GM15510 (cell line): ENCODE results near the gene OSTF1.

ENCODE experiments used
- POLR2A ChIP-seq: IDR thresholded peaks from 3 replicates; pipeline ENCODE4 v1.6.1; 2011; ENCODE audit warnings: borderline replicate concordance; ENCODE audit not compliant: insufficient read length; ENCODE audit errors: extremely low read depth

OSTF1 gene

DNA sequence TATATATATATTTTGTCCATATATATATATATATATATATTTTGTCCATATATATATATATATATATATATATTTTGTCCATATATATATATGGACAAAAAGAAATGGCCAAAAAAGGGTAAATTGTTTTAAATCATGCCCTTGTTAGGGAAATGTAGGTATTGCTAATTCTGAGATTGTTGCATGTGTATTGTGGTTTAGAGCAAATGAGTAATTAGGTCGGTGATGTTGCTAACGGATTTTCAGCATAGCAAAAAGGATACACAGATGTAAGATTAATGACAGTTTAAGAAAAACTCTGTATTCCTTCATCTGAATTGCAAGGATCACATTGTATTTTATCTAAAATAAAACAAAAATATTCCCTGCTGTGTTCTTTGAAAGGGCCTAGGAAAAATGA is 40.2 kb downstream of the OSTF1 start:
- no peak for TF ChIP-seq POLR2A

GRCh38 chr9:75130172-75130571 is 41.9 kb downstream of the OSTF1 start:
- no peak for TF ChIP-seq POLR2A

- TF ChIP-seq POLR2A = no peak
These were observed 42.4 kb downstream of the OSTF1 start for GRCh38 chr9:75130621-75131230.

DNA sequence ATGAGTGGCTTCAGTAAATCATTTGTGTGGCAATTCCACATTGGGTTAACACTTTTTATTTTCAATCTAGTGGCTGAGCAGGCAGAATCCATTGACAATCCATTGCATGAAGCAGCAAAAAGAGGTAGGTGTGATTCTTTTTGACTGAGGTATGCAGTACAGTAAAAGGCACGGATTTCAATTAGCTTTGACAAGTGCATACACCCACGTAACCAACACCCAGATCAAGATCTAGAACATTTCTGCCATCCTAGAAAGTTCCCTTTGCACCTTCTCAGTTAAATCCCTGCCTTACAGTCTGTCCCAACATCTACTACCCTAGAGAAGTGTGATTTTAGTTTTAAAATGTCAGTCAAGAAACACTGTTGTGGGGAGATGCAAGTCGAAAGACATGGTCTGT is 43.4 kb downstream of the OSTF1 start:
- TF ChIP-seq POLR2A = no peak

GRCh38 chr9:75132244-75132643 is 43.9 kb downstream of the OSTF1 start:
- no peak for TF ChIP-seq POLR2A

GRCh38 chr9:75133396-75133795 is 45.1 kb downstream of the OSTF1 start:
- TF ChIP-seq POLR2A = no peak

DNA sequence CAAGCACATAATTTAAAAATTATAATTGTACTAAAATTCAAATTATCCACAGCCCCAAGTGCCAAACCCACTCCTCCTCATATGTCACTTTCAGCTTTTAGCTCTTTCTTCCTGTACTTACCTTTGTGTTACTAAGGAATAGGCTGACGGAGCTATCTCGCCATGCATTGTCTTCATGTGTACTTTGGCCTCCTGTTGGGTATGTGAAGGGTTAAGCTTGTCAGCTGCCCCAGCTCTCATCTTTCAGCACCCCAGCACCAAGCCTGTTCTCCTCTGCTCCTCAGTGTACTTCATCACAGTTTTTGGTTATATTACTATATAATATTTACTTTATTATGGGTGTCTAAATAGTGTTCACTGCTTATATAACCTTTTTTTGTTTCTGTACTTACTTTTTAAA is 46.2 kb downstream of the OSTF1 start:
- no peak for TF ChIP-seq POLR2A

GRCh38 chr9:75138260-75139040 is 50.1 kb downstream of the OSTF1 start:
- TF ChIP-seq POLR2A = no peak

GRCh38 chr9:75139201-75139600 is 50.9 kb downstream of the OSTF1 start:
- TF ChIP-seq POLR2A = no peak

DNA sequence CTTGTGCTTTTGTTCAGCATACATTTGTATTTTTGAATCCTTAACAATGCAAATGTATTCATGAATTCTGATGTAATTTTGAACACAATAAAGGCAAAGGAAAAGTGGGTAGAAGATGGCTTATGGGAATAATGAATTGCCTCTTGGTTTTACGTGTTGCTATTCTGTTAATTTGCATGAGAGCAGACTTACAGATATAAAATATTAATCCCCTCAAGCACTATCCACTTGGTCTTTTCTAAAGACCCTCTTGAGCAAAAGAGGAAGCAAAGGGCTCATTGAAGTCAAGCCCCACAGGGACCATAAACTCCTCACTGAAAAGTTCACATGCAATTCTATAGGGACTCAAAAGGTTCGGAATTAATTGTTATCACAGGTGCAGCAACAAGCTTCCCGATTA is 51.9 kb downstream of the OSTF1 start:
- no peak for TF ChIP-seq POLR2A

GRCh38 chr9:75142202-75142601 is 53.9 kb downstream of the OSTF1 start:
- TF ChIP-seq POLR2A = no peak

DNA sequence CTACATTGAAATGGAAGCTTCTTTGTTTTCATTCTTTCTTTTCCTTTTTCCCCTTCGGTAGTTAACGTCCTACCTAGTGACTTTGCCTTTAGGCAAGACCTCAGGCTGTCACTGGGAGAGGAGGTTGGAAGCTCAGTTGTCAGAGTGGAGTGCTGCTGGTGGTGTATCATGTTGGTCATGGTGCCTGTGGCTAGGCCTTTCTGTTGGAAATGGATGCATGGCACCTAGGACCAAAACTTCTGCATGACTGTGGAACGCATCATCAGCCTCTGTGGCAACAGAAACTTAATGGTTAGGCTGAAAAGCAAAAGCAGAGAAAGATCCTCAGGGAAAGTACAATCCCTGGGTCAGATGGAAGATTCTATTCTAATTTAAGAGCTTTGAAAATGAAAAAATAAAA is 57.9 kb downstream of the OSTF1 start:
- TF ChIP-seq POLR2A = no peak

DNA sequence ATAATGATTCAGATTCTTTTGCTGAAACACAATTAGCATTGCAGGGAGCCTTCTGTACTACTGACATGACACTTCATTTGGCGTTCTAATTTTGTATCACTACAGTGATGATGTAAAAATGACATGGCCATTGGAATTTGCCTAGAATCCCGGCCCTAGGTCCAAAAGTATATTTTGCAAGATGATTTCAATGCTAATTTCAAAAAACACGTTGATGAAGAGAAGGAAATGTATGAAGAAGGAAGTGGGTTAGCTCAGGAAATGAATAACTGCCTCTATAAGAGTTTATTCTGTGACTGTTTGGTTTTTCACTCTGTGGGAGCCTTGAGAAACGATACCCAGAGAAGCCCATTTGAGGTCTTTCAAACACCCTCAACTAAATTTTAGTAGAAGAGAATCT is 59.3 kb downstream of the OSTF1 start:
- TF ChIP-seq POLR2A = no peak

GRCh38 chr9:75148561-75148960 is 60.2 kb downstream of the OSTF1 start:
- TF ChIP-seq POLR2A = no peak

DNA sequence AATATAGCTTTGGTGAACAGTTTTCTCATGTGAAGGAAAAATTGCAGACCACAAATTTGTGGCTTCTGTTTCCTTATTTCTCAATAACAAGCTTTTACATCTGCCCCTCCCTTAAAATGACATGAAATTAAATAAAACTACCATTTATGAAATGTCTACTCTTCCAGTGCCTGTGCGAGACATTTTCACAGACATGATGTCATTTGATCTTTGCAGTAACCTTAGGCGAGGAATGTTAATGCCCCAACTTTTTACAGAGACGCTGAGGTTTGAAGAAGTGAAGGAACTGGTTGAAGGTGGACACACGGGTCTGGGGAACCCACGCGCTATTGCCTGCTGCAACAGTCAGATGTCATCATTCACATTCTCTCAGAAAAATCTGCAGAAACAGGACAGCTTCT is 61.5 kb downstream of the OSTF1 start:
- no peak for TF ChIP-seq POLR2A

GRCh38 chr9:75150512-75150911 is 62.2 kb downstream of the OSTF1 start:
- TF ChIP-seq POLR2A = no peak
